GM12878 (cell line): ENCODE measurements around the gene PPP2R2B. TPM values are rescaled to one million over a fixed set of nuclear protein-coding genes. Genes with fewer than 3 reads are reported as not detected.

ENCODE experiments used
- ATAC-seq: fragments of 200-7000 bp; cut with Tn5 transposase; 3 replicates; pipeline ENCODE4 v1.9.1; 2020; ENCODE audit warnings: mild to moderate bottlenecking, moderate library complexity
- BruUV-seq: library from RNA; stranded (reverse); fragments of 400-500 nt; replicated peaks from 2 replicates; lab custom pipeline; 2021; lab: Mats Ljungman, UMichigan
- CTCF ChIA-PET: fragments of 300-600 bp; sonication (Branson Sonifier 250); formaldehyde crosslinking; extraction: SDS; loops from one replicate; lab custom pipeline; 2021; ENCODE audit warnings: inconsistent platforms; lab: Yijun Ruan, JAX
- POLR2A ChIA-PET: fragments of 350-600 bp; formaldehyde crosslinking; extraction: SDS; loops from one replicate; lab custom pipeline; 2021; ENCODE audit warnings: inconsistent platforms; lab: Charles Lee
- RAD21 ChIA-PET: fragments of 300-600 bp; sonication (Branson Sonifier 250); formaldehyde crosslinking; loops from one replicate; lab custom pipeline; 2023; ENCODE audit warnings: antibody characterized with exemption; ENCODE audit not compliant: unreplicated experiment; lab: Charles Lee
- SMC1A ChIA-PET: fragments of 300-600 bp; sonication (Branson Sonifier 250); formaldehyde crosslinking; loops from one replicate; lab custom pipeline; 2023; ENCODE audit not compliant: unreplicated experiment, uncharacterized antibody; lab: Charles Lee
- DNase-seq: peaks from one replicate; pipeline ENCODE4 v3.0.0-alpha.2; 2011; ENCODE audit warnings: low read depth, low spot score
- FAIRE-seq: peaks from 3 replicates; lab custom pipeline; 2011; peaks lifted over from hg19 to GRCh38; lab: Jason Lieb, UNC
- H2AFZ ChIP-seq: 2 replicates; pipeline ENCODE4 v1.6.0; 2011; ENCODE audit warnings: low read depth, low read length, control low read depth; ENCODE audit not compliant: control insufficient read depth
- H3K27ac ChIP-seq: 2 replicates; pipeline ENCODE4 v1.5.1; 2011; ENCODE audit warnings: control low read depth; ENCODE audit not compliant: control insufficient read depth, insufficient read depth
- H3K27me3 ChIP-seq, 2 experiments: replicated peaks in 1 of 2; 2 replicates each; pipeline versions ENCODE4 v1.6.0 to v1.6.1; 2011; ENCODE audit warnings: low read length in 1 of 2; ENCODE audit not compliant: control insufficient read depth in 2 of 2, insufficient read depth in 2 of 2
- H3K36me3 ChIP-seq, 2 experiments: 2 replicates each; pipeline ENCODE4 v1.5.1; 2011; ENCODE audit warnings: low read length in 1 of 2; ENCODE audit not compliant: control insufficient read depth in 2 of 2, insufficient read depth in 2 of 2
- H3K4me1 ChIP-seq: 2 replicates; pipeline ENCODE4 v1.6.1; 2011; ENCODE audit warnings: mild to moderate bottlenecking, low read length, moderate library complexity, mixed read lengths; ENCODE audit not compliant: control insufficient read depth, insufficient read depth
- H3K4me2 ChIP-seq: 2 replicates; pipeline ENCODE4 v1.6.0; 2011; ENCODE audit warnings: control low read depth; ENCODE audit not compliant: control insufficient read depth, insufficient read depth
- H3K4me3 ChIP-seq: fragments of 200-600 bp; sonication (generic); 2 replicates; pipeline ENCODE4 v1.5.1; 2016
- H3K79me2 ChIP-seq: 2 replicates; pipeline ENCODE4 v1.6.0; 2011; ENCODE audit warnings: low read length; ENCODE audit not compliant: control insufficient read depth, insufficient read depth
- H3K9ac ChIP-seq: 2 replicates; pipeline ENCODE4 v1.8.0; 2011; ENCODE audit warnings: low read length, control low read depth, mixed read lengths; ENCODE audit not compliant: control insufficient read depth, insufficient read depth
- H3K9me3 ChIP-seq: replicated peaks from 3 replicates; pipeline ENCODE4 v1.5.1; 2011; ENCODE audit warnings: mild to moderate bottlenecking, low read length; ENCODE audit not compliant: control insufficient read depth, insufficient read depth
- H4K20me1 ChIP-seq: 2 replicates; pipeline ENCODE4 v1.6.0; 2011; ENCODE audit not compliant: control insufficient read depth, insufficient read depth
- CBFB ChIP-seq: IDR thresholded peaks from 2 replicates; pipeline ENCODE4 v1.6.1; 2016; ENCODE audit warnings: antibody characterized with exemption, low read depth
- GATAD2B ChIP-seq: fragments of 450-650 bp; conservative IDR thresholded peaks from 2 replicates; pipeline ENCODE4 v1.6.1; 2017; ENCODE audit warnings: low read depth, mild to moderate bottlenecking, moderate library complexity
- IRF5 ChIP-seq: fragments of 450-650 bp; IDR thresholded peaks from 2 replicates; pipeline ENCODE4 v1.6.1; 2017; ENCODE audit warnings: borderline replicate concordance
- MTA3 ChIP-seq: IDR thresholded peaks from 2 replicates; pipeline ENCODE4 v1.6.1; 2012; ENCODE audit warnings: low read length, inconsistent platforms, borderline replicate concordance
- NR2C1 ChIP-seq: fragments of 450-650 bp; IDR thresholded peaks from 2 replicates; pipeline ENCODE4 v1.6.1; 2017; ENCODE audit warnings: antibody characterized with exemption, mild to moderate bottlenecking, moderate library complexity
- PAX5 ChIP-seq: IDR thresholded peaks from 2 replicates; pipeline ENCODE4 v1.6.1; 2011; ENCODE audit warnings: low read depth, low read length, borderline replicate concordance
- PBX3 ChIP-seq: IDR thresholded peaks from 2 replicates; pipeline ENCODE4 v1.6.1; 2011; ENCODE audit warnings: mild to moderate bottlenecking, low read depth, low read length, moderate library complexity; ENCODE audit not compliant: insufficient replicate concordance
- POLR2AphosphoS5 ChIP-seq: IDR thresholded peaks from 2 replicates; pipeline ENCODE4 v1.6.1; 2011; ENCODE audit warnings: mild to moderate bottlenecking, low read length, inconsistent platforms
- RB1 ChIP-seq: fragments of 450-650 bp; formaldehyde crosslinking; IDR thresholded peaks from 2 replicates; pipeline ENCODE4 v1.6.1; 2017; ENCODE audit warnings: mild to moderate bottlenecking, borderline replicate concordance
- REST ChIP-seq: IDR thresholded peaks from 2 replicates; pipeline ENCODE4 v1.6.1; 2012; ENCODE audit warnings: mild to moderate bottlenecking, low read depth, low read length
- USF2 ChIP-seq: IDR thresholded peaks from 2 replicates; pipeline ENCODE4 v1.6.1; 2011; ENCODE audit warnings: low read depth, low read length, improper control_type of control experiment, borderline replicate concordance
- ZNF687 ChIP-seq: fragments of 450-650 bp; IDR thresholded peaks from 2 replicates; pipeline ENCODE4 v1.6.1; 2017; ENCODE audit warnings: mild to moderate bottlenecking, moderate library complexity
- WGBS: methylation state at CpG from one replicate; pipeline ENCODE4 v1.1.6; 2016; ENCODE audit warnings: low lambda C conversion rate; ENCODE audit not compliant: insufficient replicate concordance, insufficient coverage; ENCODE audit errors: missing lambda C conversion rate; 5-methylcytosine and 5-hydroxymethylcytosine counted together
- in situ Hi-C: fragments of 300-500 bp; cut with MboI; formaldehyde crosslinking; loops from 9 replicates; pipeline ENCODE4 v1.14.3; 2018; ENCODE audit warnings: mixed read lengths
- intact Hi-C: fragments of 100-400 bp; cut with micrococcal nuclease; formaldehyde crosslinking; loops from one replicate; pipeline ENCODE4 v1.14.2; 2022; ENCODE audit not compliant: unreplicated experiment
- polyA plus RNA-seq, 11 experiments: library from polyadenylated mRNA; depleted of rRNA in 4 of 11; unstranded in 6 of 11; stranded (reverse) in 5 of 11; fragments of >200 nt; fragmentation: Nextera tagmentation in 4 of 11; fragmentation: Illumina TruSeq in 1 of 11; extraction: Ambion mirVana in 4 of 11; extraction: Trizol in 1 of 11; gene quantifications; 1 replicate in 1 of 11; 2 replicates in 10 of 11; pipeline versions ENCODE4 v1.2.1 to v1.2.3, GENCODE V29; 2011 to 2016; ENCODE audit warnings: inconsistent platforms in 2 of 11, missing spikeins in 2 of 11, low read depth in 1 of 11
- total RNA-seq, 4 experiments: library from RNA; depleted of rRNA in 3 of 4; stranded (reverse); fragments of >200 nt in 3 of 4; fragmentation: Illumina TruSeq in 1 of 4; extraction: Trizol in 1 of 4; gene quantifications; 2 replicates each; pipeline versions ENCODE4 v1.2.1 to v1.2.3, GENCODE V29; 2013 to 2021

PPP2R2B gene
- total and polyA plus RNA-seq, 10 of the 15 experiments (the other 5 are each of a cell fraction or from before 2014, with no cell fraction given) = not detected

GRCh38 chr5:146873186-146873917, 5.2 kb downstream of the PPP2R2B start:
- H3K4me3 ChIP-seq = no peak overlapping the region
- H3K9ac ChIP-seq = no peak overlapping the region
- DNase-seq (no peak), FAIRE-seq (no peak), ATAC-seq (no peak)
- RAD21 ChIA-PET = no interaction called here
- H2AFZ ChIP-seq = no peak overlapping the region
- no peaks in the 10 kb centered on the region for H3K79me2 ChIP-seq
- in situ Hi-C loops (no loop called here), intact Hi-C loops (no loop called here)
- BruUV-seq = no TSS peak
- H3K9me3 ChIP-seq = no peaks in the 10 kb centered on the region
- H3K27me3 ChIP-seq = peaks cover 2 to 11% of the 10 kb centered on the region in 2 experiments
- H3K36me3 ChIP-seq = no peaks in the 10 kb centered on the region
- SMC1A ChIA-PET = no interaction called here
- H3K27ac ChIP-seq = no peak overlapping the region
- no peaks in the 10 kb centered on the region for H4K20me1 ChIP-seq
- CTCF ChIA-PET = no interaction called here
- no peak overlapping the region for H3K4me2 ChIP-seq
- no peaks in the 10 kb centered on the region for H3K4me1 ChIP-seq
- WGBS = 69% methylated on average over 7 of the region's 7 CpGs
- POLR2A ChIA-PET = no interaction called here
- TF ChIP-seq IRF5 (no peak), MTA3 (no peak), REST (no peak), CBFB (no peak), RB1 (no peak), PBX3 (no peak), POLR2AphosphoS5 (no peak), NR2C1 (no peak), ZNF687 (no peak), USF2 (no peak), GATAD2B (no peak), PAX5 (no peak)
